ENCODE measurements around the gene RET.

The RET gene

GRCh38 chr10:43108951-43109350, 32.1 kb downstream of the RET start:
- no peak for DNase-seq (ENCODE audit: low spot score)

- no peak for DNase-seq (ENCODE audit: low spot score)
These were observed 32.9 kb downstream of the RET start for GRCh38 chr10:43109671-43110249.

DNA sequence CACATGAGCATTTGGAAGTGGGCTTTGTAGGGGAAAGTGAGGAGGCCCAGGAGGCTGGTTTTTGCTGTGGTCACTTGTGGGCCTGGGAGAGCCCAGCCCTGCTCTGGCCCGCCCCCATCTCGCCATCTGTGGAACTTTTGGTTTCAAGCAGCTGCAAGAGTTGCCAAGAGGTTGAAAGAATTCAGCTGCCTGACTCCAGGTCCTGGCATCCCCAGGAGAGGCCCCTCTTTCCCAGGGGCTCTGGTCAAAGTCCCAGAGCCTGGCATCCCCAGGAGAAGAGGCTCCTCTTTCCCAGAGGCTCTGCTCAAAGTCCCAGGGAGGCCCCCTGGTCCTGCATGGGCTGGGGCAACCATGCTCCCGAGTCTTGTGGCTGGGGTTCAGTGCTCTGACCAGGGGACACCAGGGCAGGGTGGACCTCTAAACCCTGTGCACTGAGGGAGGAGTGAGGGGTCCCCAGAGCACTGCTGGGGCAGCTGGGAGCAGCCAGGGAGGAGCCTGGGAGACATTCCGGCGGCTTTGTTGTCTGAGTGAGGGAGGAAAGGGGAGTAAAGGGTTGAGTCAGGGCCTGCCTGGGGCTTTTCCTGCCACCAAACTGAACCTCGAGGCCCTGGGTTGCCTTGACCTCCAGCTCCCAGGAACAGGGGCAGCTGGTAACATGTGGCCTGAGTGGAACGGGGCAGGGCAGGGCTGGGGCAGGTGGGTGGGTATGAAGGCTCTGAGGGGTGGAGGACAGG, 33.6 kb downstream of the RET start:
- DNase-seq (ENCODE audit: low spot score) = peak; percentile 23

- no peak for DNase-seq (ENCODE audit: low spot score)
These were observed 34.2 kb downstream of the RET start for GRCh38 chr10:43111101-43111500.

DNA sequence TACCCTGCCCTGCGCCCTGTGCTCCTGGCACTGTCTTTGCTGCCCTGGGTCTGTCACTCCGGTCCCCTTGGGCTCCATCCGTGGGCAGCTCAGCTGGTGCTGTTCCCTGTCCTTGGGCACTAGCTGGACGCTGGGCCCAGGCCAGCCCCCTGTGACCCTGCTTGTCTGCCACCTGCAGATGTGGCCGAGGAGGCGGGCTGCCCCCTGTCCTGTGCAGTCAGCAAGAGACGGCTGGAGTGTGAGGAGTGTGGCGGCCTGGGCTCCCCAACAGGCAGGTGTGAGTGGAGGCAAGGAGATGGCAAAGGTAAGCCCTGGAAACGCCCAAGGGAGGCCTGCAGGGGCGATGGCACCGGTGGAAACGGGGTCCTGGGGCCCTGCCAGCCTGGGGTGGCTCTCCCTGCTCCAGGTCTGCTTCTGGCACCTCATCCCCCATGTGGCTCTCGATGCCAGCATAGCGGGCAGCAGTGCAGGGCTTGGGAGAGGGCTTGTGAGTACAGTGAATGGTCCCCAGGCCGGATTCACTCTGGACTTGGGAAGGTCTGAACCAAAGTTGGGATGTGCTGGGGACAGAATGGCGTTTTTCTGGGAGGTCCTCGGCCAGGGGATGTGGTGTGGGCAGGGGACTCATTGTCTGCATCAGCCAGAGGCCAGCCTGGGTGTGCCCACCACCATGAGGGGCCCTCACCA, 35.2 kb downstream of the RET start:
- no peak for DNase-seq (ENCODE audit: low spot score)

DNA sequence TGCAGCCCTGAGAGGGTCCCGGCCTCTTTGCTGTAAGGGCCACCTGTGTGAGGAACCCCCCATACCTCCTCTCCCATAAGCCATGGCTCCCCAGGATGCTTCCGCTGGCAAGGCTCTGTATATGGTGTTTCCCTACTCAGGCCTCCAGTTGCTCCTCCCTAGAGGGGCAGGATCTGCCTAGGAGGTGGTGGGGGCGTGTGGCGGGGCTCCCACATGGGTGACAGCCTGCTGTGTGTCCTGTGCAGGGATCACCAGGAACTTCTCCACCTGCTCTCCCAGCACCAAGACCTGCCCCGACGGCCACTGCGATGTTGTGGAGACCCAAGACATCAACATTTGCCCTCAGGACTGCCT, 35.7 kb downstream of the RET start:
- DNase-seq (ENCODE audit: low spot score) = no peak

DNA sequence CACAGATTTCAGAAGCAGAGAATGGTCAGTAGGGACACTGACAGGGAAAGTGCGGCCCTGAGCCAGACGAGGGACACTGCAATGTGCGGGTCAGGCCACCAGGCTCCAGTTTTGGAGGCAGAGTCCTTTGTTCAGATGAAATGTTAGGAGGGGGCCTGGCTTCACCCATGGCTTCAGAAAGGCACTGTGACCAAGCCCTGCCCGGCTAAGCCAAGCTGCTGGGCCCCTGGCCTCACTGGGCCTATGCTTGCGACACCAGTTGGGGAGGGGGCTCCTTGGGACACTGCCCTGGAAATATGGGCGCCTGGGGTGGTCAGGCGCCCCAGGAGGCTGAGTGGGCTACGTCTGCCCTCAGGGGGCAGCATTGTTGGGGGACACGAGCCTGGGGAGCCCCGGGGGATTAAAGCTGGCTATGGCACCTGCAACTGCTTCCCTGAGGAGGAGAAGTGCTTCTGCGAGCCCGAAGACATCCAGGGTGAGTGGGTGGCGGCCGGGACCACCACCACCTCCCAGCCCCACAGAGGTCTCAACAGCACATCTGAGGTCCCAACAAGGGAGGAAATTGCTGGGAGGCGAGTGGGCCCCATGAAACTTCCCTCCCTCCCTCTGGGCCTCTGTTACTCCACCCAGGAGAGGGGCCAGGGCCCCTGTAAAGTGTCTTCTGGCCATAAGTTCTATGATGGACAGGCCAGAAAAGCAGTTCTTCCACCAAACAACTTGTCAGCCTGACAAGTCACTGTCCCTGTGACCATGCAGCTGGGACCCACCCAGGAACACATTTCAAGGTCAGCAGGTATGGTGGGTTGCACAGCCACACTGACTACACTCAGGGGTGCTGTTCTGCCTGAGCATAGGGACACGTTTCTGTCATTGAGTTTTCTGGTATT, 36.6 kb downstream of the RET start:
- DNase-seq (ENCODE audit: low spot score) = no peak

GRCh38 chr10:43114088-43114742, 37.3 kb downstream of the RET start:
- DNase-seq (ENCODE audit: low spot score) = no peak

DNA sequence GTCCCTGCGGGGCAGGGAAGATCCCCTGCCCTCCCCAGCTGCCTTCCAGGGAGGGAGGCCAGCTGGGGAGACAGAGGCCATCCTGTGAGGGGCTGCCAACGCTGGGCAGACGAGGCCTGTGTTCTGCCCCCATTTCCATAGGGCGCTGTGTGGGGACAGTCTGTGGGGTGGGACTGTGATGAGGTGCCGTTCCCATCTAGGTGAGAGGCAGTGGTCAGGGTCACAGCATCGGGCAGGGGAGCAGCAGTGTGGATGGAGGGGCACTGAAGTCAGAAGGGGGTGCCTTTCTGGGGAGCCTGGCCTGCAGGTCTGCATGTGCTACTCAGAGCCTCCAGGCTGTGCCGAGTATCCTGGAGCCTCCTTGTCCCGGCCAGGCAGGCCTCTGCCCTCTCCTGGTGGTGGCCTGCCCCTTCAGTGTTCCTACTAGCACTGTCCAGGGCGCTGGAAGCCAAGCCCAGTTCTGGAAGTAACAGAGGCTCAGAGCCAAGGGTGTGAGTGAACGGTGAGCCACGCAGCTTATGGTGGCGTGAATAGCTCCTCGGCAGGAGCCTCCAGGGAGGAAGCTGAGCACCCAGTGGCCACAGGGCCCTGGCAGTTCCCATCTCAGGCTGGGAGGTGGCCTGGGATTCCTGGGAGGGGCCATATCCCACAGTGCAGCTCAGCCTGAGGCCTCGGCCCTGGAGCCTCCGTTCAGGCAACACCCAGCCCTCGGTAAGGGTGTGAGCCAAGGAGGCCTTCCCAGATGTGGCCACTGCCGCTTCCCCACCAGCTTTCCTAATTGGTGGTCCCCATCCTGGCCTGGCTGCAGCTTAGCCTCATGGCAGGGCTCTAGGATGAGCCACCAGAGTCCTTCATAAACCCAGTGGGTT, 38.1 kb downstream of the RET start:
- DNase-seq (ENCODE audit: low spot score) = no peak

GRCh38 chr10:43115881-43116595, 39.2 kb downstream of the RET start:
- DNase-seq (ENCODE audit: low spot score) = no peak

- no peak for DNase-seq (ENCODE audit: low spot score)
These were observed 39.7 kb downstream of the RET start for GRCh38 chr10:43116596-43116995.

- no peak for DNase-seq (ENCODE audit: low spot score)
These were observed 40.3 kb downstream of the RET start for GRCh38 chr10:43117031-43117776.

DNA sequence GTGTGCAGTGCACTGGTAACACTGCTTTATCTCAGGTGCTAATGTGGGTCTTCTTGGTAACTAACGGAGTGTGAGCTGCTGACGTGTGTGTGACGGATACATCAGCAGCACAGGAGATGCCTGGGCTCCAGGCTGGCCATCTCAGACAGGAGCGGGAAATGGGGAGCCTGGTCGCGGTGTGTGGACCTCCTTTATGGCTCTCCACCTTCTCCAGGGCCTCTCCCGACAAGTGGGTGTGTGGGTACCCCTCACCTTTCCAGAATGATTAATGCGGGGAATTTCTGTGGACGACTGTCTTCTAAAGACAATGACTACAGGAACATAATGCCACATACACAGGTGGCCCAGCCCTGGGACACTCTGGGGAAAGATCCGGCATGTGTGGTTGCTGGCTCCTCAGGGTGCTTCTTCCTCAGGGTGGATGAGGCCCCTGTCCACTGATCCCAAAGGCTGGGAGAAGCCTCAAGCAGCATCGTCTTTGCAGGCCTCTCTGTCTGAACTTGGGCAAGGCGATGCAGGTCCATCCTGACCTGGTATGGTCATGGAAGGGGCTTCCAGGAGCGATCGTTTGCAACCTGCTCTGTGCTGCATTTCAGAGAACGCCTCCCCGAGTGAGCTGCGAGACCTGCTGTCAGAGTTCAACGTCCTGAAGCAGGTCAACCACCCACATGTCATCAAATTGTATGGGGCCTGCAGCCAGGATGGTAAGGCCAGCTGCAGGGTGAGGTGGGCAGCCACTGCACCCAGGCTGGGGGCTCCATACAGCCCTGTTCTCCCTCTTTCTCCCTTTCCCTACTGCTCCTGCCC, 41.1 kb downstream of the RET start:
- no peak for DNase-seq (ENCODE audit: low spot score)

GRCh38 chr10:43118631-43119415, 42.0 kb downstream of the RET start:
- no peak for DNase-seq (ENCODE audit: low spot score)

DNA sequence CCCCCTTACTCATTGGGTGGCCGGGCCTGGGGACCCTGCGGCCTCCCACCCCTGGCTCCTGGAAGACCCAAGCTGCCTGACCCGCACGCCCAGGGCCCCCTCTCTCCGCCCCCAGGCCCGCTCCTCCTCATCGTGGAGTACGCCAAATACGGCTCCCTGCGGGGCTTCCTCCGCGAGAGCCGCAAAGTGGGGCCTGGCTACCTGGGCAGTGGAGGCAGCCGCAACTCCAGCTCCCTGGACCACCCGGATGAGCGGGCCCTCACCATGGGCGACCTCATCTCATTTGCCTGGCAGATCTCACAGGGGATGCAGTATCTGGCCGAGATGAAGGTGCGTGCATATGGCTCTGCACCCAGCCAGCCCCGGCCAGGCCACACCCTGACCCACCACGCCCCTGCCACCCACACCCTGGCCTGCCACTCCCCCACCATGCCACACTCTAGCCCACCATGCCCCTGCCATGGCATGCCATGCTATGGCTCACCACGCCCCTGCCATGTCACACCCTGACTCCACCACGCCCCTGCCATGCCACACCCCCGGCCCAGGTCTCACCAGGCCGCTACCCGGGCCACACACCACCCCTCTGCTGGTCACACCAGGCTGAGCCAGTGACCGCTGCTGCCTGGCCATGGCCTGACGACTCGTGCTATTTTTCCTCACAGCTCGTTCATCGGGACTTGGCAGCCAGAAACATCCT, 42.7 kb downstream of the RET start:
- no peak for DNase-seq (ENCODE audit: low spot score)

- no peak for DNase-seq (ENCODE audit: low spot score)
These were observed 43.5 kb downstream of the RET start for GRCh38 chr10:43120116-43120928.

Data from NAMALWA (cell line).